SK-N-SH (cell line): Measurements from ENCODE around the gene IL4R. TPM values are rescaled to one million over a fixed set of nuclear protein-coding genes. Genes with fewer than 3 reads are reported as not detected.

Source experiments
- CTCF ChIA-PET: fragments of 300-600, 350-600 bp; formaldehyde crosslinking; extraction: SDS; loops from one replicate; lab custom pipeline; 2021; lab: Yijun Ruan, JAX
- POLR2A ChIA-PET: fragments of 350-600 bp; sonication (Branson Sonifier 250); formaldehyde crosslinking; extraction: SDS; loops from one replicate; lab custom pipeline; 2020; ENCODE audit warnings: antibody characterized with exemption, inconsistent platforms; lab: Yijun Ruan, JAX
- DNase-seq: peaks from one replicate; pipeline ENCODE4 v3.0.0; 2012
- H2AFZ ChIP-seq: fragments of 200-600 bp; sonication (generic); 2 replicates; pipeline ENCODE4 v1.8.1; 2016; ENCODE audit warnings: antibody characterized with exemption, mild to moderate bottlenecking, low read depth
- H3F3A ChIP-seq: fragments of 200-600 bp; sonication (generic); replicated peaks from 2 replicates; pipeline ENCODE3; 2016; ENCODE audit warnings: antibody characterized with exemption, mild to moderate bottlenecking; ENCODE audit not compliant: insufficient read depth
- H3K27ac ChIP-seq, 2 experiments: fragments of 200-500 bp in 1 of 2; fragments of 200-600 bp in 1 of 2; sonication (Bioruptor generic) in 1 of 2; sonication (generic), shearing (Covaris generic) in 1 of 2; 2 replicates each; pipeline versions ENCODE4 v1.5.1 to v1.6.1; 2014 to 2016; ENCODE audit warnings: low read depth in 2 of 2, inconsistent platforms in 1 of 2, low read length in 1 of 2, mild to moderate bottlenecking in 1 of 2, mixed read lengths in 1 of 2
- H3K27me3 ChIP-seq: fragments of 200-600 bp; sonication (generic), shearing (Covaris generic); 2 replicates; pipeline ENCODE4 v1.6.1; 2016; ENCODE audit warnings: mixed run types; ENCODE audit not compliant: insufficient read depth
- H3K36me3 ChIP-seq, 2 experiments: fragments of 200-500 bp in 1 of 2; fragments of 200-600 bp in 1 of 2; sonication (Bioruptor generic) in 1 of 2; sonication (generic) in 1 of 2; replicated peaks in 1 of 2; 2 replicates each; pipeline versions ENCODE3 to v1.5.1; 2014 to 2016; ENCODE audit warnings: low read length in 1 of 2, mild to moderate bottlenecking in 1 of 2; ENCODE audit not compliant: insufficient read depth in 2 of 2, control insufficient read depth in 1 of 2
- H3K4me1 ChIP-seq, 2 experiments: fragments of 200-500 bp in 1 of 2; fragments of 200-600 bp in 1 of 2; sonication (Bioruptor generic) in 1 of 2; sonication (generic), shearing (Covaris generic) in 1 of 2; 2 replicates each; pipeline versions ENCODE4 v1.5.1 to v1.6.1; 2014 to 2016; ENCODE audit warnings: low read depth in 1 of 2, low read length in 1 of 2, mixed run types in 1 of 2; ENCODE audit not compliant: insufficient read depth in 2 of 2, control insufficient read depth in 1 of 2
- H3K4me2 ChIP-seq: fragments of 200-600 bp; sonication (generic), shearing (Covaris generic); 2 replicates; pipeline ENCODE4 v1.6.1; 2017; ENCODE audit warnings: mixed run types
- H3K4me3 ChIP-seq, 2 experiments: fragments of 200-500 bp in 1 of 2; fragments of 200-600 bp in 1 of 2; sonication (Bioruptor generic) in 1 of 2; sonication (generic), shearing (Covaris generic) in 1 of 2; 2 replicates each; pipeline versions ENCODE4 v1.5.1 to v1.8.1; 2014 to 2016; ENCODE audit warnings: low read depth in 2 of 2, inconsistent platforms in 1 of 2, low read length in 1 of 2, mild to moderate bottlenecking in 1 of 2, mixed read lengths in 1 of 2, moderate library complexity in 1 of 2
- H3K79me2 ChIP-seq: fragments of 200-600 bp; sonication (generic); 2 replicates; pipeline ENCODE4 v1.8.1; 2017; ENCODE audit warnings: mild to moderate bottlenecking; ENCODE audit not compliant: insufficient read depth
- H3K9ac ChIP-seq: fragments of 200-600 bp; sonication (generic); 2 replicates; pipeline ENCODE4 v1.6.1; 2017; ENCODE audit warnings: mixed run types
- H3K9me2 ChIP-seq: fragments of 200-600 bp; sonication (generic); 2 replicates; pipeline ENCODE4 v1.6.1; 2017; ENCODE audit warnings: mixed run types
- H3K9me3 ChIP-seq: fragments of 200-600 bp; sonication (generic); 2 replicates; pipeline ENCODE4 v1.6.1; 2017; ENCODE audit warnings: mixed run types, mild to moderate bottlenecking, moderate library complexity
- H4K20me1 ChIP-seq: fragments of 200-600 bp; sonication (generic); 2 replicates; pipeline ENCODE4 v1.6.1; 2017; ENCODE audit warnings: mild to moderate bottlenecking, mixed run types; ENCODE audit not compliant: insufficient read depth
- EZH2phosphoT487 ChIP-seq: fragments of 200-600 bp; sonication (generic); IDR thresholded peaks from 2 replicates; pipeline ENCODE4 v1.6.1; 2017; ENCODE audit warnings: low read depth, mixed run types, mild to moderate bottlenecking, antibody characterized with exemption, moderate library complexity, borderline replicate concordance
- FOSL2 ChIP-seq: IDR thresholded peaks from 2 replicates; pipeline ENCODE4 v1.4.0; 2012; ENCODE audit warnings: low read depth, mild to moderate bottlenecking, moderate library complexity, borderline replicate concordance
- FOXJ3 ChIP-seq: sonication (generic); formaldehyde crosslinking; IDR thresholded peaks from 2 replicates; pipeline ENCODE4 v1.5.1; 2020; ENCODE audit warnings: mild to moderate bottlenecking, missing genetic modification reagents
- GABPA ChIP-seq: IDR thresholded peaks from 2 replicates; pipeline ENCODE4 v1.4.0; 2012; ENCODE audit warnings: low read depth, mild to moderate bottlenecking
- GATA2 ChIP-seq: sonication (generic); formaldehyde crosslinking; IDR thresholded peaks from 2 replicates; pipeline ENCODE4 v1.5.0; 2020; ENCODE audit warnings: mild to moderate bottlenecking, missing genetic modification reagents
- JUND ChIP-seq: IDR thresholded peaks from 2 replicates; pipeline ENCODE4 v1.4.0; 2012
- MXI1 ChIP-seq: IDR thresholded peaks from 2 replicates; pipeline ENCODE4 v1.6.1; 2012; ENCODE audit warnings: mild to moderate bottlenecking, low read depth, low read length, improper control_type of control experiment
- RCOR1 ChIP-seq: fragments of 150-350 bp; IDR thresholded peaks from 2 replicates; pipeline ENCODE4 v1.6.1; 2017; ENCODE audit warnings: antibody characterized with exemption, low read length
- REST ChIP-seq: IDR thresholded peaks from 2 replicates; pipeline ENCODE4 v1.6.1; 2012; ENCODE audit warnings: mild to moderate bottlenecking, low read depth, low read length, moderate library complexity
- RXRA ChIP-seq: IDR thresholded peaks from 2 replicates; pipeline ENCODE4 v1.4.0; 2012; ENCODE audit warnings: low read depth, mild to moderate bottlenecking, borderline replicate concordance
- TCF12 ChIP-seq: IDR thresholded peaks from 2 replicates; pipeline ENCODE4 v1.4.0; 2012
- USF1 ChIP-seq: IDR thresholded peaks from 2 replicates; pipeline ENCODE4 v1.4.0; 2012; ENCODE audit warnings: low read depth, borderline replicate concordance
- YY1 ChIP-seq: IDR thresholded peaks from 2 replicates; pipeline ENCODE4 v1.4.0; 2012; ENCODE audit warnings: low read depth, mild to moderate bottlenecking
- ZBTB33 ChIP-seq: IDR thresholded peaks from 2 replicates; pipeline ENCODE4 v1.4.0; 2012; ENCODE audit warnings: low read depth, borderline replicate concordance
- WGBS: methylation state at CpG from one replicate; pipeline ENCODE4 v1.1.6; 2017; ENCODE audit warnings: low lambda C conversion rate; 5-methylcytosine and 5-hydroxymethylcytosine counted together
- polyA plus RNA-seq, 3 experiments: library from polyadenylated mRNA; depleted of rRNA; stranded (reverse); fragments of >200 nt; gene quantifications; 2 replicates each; pipeline ENCODE4 v1.2.3, GENCODE V29; 2012

IL4R gene
- polyA plus RNA-seq, 1 of the 3 experiments (the other 2 are of a cell fraction), result 16.1 TPM

DNA sequence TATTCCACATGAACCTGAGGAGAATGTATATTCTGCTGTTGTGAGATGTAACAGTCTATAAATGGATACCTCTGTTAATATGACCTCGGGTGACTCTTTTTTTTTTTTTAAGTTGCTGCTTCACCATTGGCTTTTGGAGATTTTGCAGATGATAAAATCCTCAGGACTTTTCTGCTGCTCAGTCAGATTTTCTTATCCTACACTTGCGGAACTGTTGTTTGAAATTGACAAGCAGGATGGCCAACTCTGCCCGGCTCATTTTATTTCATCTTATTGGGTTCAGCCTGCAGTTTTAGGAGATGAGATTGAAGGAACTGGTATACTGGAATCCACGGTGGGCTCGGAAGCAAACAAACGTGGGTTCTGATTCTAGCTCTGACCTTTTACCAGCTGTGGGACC lies 19.3 kb downstream of the IL4R start:
- no peak for DNase-seq
- CTCF ChIA-PET, result no interaction called here
- Histone ChIP-seq H3K4me2 (no peak overlapping the region), H3K4me3 (no peak overlapping the region), H3K79me2 (peaks cover 81% of the 10 kb centered on the region), H3K9ac (no peak overlapping the region)
- 89% methylated on average over 6 of the region's 6 CpGs for WGBS
- no peak for TF ChIP-seq GATA2
- TF ChIP-seq YY1, result no peak
- TF ChIP-seq JUND, result no peak
- TF ChIP-seq, all 33 proteins: peak for 0
- Histone ChIP-seq H3K27ac (no peak overlapping the region), H4K20me1 (no peaks in the 10 kb centered on the region), H3K27me3 (no peaks in the 10 kb centered on the region), H2AFZ (no peak overlapping the region), H3K9me3 (no peaks in the 10 kb centered on the region), H3K36me3 (peaks cover 0 to 24% of the 10 kb centered on the region in 2 experiments), H3K4me1 (peaks cover 0 to 16% of the 10 kb centered on the region in 2 experiments; a peak in 2 of 4 replicates), H3K9me2 (no peaks in the 10 kb centered on the region), H3F3A (peaks cover 13% of the 10 kb centered on the region)
- POLR2A ChIA-PET, result no interaction called here

DNA sequence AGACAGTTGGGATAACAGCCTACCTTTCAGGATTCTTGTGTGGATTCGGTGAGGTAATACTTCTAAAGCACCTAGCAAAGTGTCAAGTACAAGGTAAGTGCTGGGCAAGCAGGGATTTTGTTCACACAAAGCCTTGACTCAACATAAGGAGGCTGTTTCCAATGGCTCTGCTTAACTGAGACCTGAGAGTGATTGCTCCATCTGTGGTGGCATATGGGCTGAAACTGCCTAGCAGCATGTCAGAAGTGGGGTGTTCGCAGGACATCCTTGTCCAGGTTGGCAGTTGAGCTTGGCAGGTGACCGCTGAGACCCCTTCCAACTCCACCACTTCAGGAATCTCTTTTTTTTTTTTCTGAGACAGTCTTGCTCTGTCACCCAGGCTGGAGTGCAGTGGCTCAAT lies 19.8 kb downstream of the IL4R start:
- peaks cover 0 to 16% of the 10 kb centered on the region in 2 experiments; a peak in 2 of 4 replicates for H3K4me1 ChIP-seq
- H3K36me3 ChIP-seq, result peaks cover 0 to 24% of the 10 kb centered on the region in 2 experiments
- H3K4me2 ChIP-seq, result no peak overlapping the region
- H2AFZ ChIP-seq, result no peak overlapping the region
- ChIA-PET POLR2A (no interaction called here), CTCF (no interaction called here)
- whole genome bisulfite sequencing, result 93% methylated on average over 3 of the region's 3 CpGs
- TF ChIP-seq TCF12 (no peak), GATA2 (no peak), FOXJ3 (CRISPR knock-in tag) (no peak), EZH2phosphoT487 (no peak), ZBTB33 (no peak), REST (no peak), USF1 (no peak), RXRA (no peak), GABPA (no peak), FOSL2 (no peak), RCOR1 (no peak), MXI1 (no peak)
- TF ChIP-seq, all 33 proteins: peak for 0
- peaks cover 13% of the 10 kb centered on the region for H3F3A ChIP-seq
- H3K27ac ChIP-seq, result no peak overlapping the region
- no peak overlapping the region for H3K4me3 ChIP-seq
- peaks cover 81% of the 10 kb centered on the region for H3K79me2 ChIP-seq
- no peaks in the 10 kb centered on the region for H4K20me1 ChIP-seq
- no peak for DNase-seq
- no peaks in the 10 kb centered on the region for H3K9me2 ChIP-seq
- no peak overlapping the region for H3K9ac ChIP-seq
- no peaks in the 10 kb centered on the region for H3K9me3 ChIP-seq
- H3K27me3 ChIP-seq, result no peaks in the 10 kb centered on the region
